HG03045 (cell line): ENCODE data around the gene HLTF.
A peak's percentile ranks its signal among the peaks of the same experiment; 100 is the strongest.

Experiments used
- ATAC-seq: cut with Tn5 transposase; IDR thresholded peaks from one replicate; pipeline ENCODE4 v1.9.1; 2021; ENCODE audit warnings: mild to moderate bottlenecking, moderate library complexity; ENCODE audit not compliant: unreplicated experiment

The HLTF gene

DNA sequence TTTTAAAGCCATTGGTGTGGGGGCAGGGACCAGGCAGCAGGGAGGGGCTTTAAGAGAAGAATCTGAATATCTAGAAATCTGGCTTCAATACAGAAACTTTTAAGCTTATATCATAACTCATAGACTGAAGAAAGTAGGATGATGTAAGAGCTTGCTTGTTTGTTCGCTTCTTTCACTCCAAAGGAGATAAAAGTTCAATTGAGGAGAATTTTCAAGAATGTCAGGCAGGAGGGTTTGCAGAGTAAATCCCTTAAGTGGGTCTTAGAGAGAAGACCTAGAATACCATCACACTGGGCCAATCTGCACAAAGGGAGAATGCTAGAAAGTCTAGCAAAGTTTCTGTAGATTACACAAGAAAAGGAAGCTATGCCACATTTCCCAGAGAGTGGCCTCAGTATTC, 4.1 kb upstream of the HLTF start:
- ATAC-seq, result no peak

DNA sequence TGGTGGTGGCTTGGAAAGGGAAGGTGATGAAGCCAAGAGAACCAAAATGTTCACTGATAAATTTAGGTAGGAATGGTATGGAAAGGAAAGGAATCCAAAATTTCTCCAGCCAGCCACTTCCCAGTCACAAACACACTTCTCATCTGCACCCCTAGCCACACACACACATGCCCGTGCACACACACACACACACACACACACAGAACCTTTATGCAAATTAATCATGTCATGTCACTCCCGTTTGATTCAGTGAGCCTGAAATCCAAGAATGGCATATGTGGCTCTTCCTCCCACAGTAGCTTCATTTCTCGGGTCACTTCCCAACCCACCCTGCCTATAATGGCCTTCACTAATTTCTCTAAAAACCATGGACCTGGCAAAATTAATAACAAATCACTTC, 3.1 kb upstream of the HLTF start:
- ATAC-seq, result no peak

DNA sequence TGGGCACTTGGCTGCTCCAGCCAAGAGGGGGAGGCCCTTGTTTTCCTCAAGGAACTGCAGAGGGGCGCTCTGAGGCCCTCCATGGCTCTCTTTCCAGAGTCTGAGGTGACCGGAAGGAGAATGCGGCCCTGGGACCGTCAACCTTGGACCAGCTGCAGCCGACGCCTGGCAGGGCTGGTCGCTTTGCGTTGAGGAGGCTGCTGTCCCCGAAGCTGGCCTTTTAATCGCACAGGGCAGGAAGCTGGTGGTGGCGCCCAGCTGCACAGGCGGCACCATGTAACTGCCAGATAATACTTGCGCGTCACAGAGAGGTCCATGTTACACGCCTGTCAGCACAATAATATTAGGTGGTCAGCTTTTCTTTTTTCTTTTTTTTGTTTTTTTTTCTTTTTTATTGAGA, 875 bp upstream of the HLTF start:
- no peak for ATAC-seq

DNA sequence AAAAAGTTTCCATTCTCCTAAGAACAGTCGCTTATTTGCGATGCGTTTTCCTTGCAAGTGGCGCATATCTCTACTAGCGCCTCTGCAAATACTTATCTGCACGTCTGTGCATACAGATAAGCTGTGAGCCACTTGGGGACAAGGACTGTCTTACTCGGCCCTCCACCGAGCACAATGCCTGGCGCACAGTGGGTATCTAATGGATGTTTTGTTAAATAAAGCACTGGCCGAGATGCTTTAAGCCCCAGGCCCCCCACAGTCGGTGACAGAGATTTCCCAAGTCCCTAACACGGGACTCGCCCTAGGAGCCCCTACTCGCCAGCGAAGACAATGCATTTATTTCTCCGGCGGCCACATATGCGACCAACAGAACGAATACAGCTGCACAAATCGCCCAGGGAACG, 503 bp downstream of the HLTF start:
- ATAC-seq, result peak; percentile 35

- ATAC-seq, result no peak
Measured at GRCh38 chr3:149081772-149082171, 4.6 kb downstream of the HLTF start.

- no peak for ATAC-seq
Measured at GRCh38 chr3:149080699-149081091, 5.6 kb downstream of the HLTF start.

DNA sequence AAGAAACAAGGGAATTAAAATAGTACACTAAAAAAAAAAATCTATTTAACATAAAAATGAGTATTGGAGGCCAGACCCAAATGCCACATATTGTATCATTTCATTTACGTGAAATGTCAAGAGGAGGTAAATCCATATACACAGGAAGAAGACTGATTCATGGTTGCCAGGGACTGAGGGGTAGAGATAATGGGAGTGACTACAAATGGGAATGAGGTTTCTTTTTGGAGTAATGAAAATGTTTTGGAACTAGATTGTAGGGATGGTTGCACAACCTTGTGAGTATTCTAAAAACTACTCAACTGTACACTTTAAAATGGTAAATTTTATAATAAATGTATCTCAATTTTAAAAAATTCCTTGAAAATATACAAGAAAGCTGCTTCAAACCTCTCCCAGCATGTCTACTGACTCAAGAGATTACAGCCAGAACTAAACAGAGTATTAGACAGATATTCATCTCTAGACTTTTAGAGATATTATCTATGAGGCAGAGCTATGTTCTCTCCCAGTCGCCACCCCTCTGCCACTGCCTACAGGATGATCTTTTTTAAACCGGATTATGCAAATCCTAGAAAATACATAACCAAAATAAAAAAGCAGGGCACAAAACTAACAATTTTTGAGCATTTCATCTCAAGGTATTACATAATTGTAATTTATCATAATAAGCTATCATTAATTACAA, 6.2 kb downstream of the HLTF start:
- no peak for ATAC-seq

DNA sequence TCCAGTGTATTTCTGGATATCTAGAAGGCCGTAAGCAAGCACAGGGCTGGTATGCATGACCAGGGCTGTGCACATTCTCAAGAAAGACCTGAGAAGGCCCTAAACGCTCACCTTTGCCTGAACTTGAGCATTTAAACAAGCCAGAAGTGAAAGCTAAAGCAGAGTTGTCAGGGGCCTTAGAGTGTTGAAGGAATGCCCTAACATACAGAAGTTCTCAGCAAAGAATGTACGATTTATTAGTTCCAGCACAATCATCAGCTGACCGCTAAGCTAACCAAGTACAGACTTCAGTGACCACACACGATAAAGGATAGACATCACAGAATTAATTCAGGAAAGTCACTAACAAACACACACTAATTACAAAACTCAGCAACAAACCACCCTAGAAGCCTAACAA, 8.7 kb downstream of the HLTF start:
- no peak for ATAC-seq

- ATAC-seq, result no peak
Measured at GRCh38 chr3:149067883-149068282, 18.4 kb downstream of the HLTF start.

DNA sequence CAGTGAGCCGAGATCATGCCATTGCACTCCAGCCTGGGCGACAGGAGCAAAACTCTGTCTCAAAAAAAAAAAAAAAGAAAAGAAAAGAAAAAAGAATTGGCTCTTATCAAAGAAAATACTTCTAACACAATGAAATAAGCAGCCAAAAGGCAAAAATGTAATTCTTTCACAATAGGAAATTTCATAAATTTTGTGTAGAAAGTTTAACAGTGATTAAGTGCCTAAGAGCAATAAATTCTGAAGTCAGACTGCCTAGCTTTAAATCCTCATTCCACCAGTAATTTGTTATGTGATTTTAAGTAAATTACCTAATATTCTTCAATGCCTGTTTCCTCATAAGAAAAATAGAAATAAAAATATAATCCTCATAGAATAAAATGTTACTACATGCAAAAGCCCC, 24.6 kb downstream of the HLTF start:
- no peak for ATAC-seq

- peak; percentile 77 for ATAC-seq
Measured at GRCh38 chr3:149058602-149059001, 27.7 kb downstream of the HLTF start.

DNA sequence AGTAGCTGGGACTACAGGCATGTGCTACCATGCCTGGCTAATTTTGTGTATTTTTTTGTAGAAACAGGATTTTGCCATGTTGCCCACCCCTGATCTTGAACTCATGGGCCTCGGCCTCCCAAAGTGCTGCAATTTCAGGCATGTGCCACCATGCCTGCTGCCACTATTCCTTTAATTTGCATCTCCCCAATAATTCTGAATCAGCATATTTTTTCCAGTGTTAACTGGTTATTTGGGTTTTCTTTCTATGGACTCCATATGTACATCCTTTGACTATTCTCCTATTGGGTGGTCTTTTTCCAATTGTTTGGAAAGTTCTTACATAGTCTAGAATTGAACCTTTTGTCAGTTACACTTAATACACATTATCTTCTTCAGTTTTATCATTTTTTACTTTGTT, 28.1 kb downstream of the HLTF start:
- ATAC-seq, result no peak

GRCh38 chr3:149055575-149055974, 30.8 kb downstream of the HLTF start:
- no peak for ATAC-seq

DNA sequence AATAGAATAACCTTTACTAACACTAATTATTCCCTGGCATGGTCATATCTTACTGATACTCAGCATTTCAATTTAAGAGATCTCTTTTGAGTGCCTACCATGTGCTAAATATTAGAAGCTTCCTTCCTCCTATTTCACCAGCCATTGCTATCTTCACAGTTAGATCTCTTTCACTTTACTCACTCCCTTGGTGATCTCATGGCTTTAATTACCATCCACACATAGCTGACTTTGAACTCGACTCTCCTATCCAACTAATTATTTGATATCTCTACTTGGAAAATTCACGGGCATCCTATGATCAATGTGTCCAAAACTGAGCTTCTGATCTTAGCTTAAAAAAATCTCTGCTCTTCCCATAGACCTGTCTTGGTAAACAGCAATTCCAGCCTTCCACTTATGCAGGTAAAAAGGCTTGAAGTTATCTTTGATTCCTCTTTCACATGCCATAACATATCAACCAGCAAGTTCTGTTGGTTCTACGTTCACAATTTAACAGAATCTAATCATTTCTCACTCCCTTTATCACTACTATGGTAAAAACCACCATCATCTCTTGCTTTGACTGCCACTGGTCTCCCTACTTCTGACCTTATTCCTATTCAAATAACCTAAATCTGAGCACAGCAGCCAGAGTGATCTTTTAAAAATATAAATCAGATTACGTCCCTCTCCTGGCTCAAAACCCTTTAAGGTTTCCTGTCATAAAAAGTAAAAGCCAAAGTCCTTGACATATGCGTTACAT, 41.8 kb downstream of the HLTF start:
- ATAC-seq, result no peak

- ATAC-seq, result peak; percentile 85
Measured at GRCh38 chr3:149042789-149043386, 43.4 kb downstream of the HLTF start.

GRCh38 chr3:149038322-149038721, 48.0 kb downstream of the HLTF start:
- no peak for ATAC-seq

DNA sequence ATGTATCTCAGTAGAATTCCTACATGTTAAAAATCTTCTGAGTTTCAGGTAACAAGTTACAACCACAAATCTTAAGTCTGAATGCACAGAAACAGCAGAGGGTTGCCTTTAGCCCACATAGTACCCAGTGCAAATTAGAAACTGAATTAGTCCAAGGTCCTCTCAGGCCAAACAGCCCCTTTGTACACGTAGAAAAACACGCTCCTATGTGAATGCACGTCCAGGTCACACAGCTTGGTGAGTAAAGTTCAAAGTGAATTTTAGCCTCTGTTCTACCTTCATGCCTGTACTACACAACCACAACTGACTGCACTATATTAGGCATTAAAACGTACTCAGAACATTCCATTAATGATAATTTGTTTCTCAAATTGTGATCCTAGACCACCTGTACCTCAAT, 48.6 kb downstream of the HLTF start:
- no peak for ATAC-seq

- no peak for ATAC-seq
Measured at GRCh38 chr3:149031096-149031495, 55.2 kb downstream of the HLTF start.

GRCh38 chr3:149026718-149027117, 59.6 kb downstream of the HLTF start:
- ATAC-seq, result no peak

DNA sequence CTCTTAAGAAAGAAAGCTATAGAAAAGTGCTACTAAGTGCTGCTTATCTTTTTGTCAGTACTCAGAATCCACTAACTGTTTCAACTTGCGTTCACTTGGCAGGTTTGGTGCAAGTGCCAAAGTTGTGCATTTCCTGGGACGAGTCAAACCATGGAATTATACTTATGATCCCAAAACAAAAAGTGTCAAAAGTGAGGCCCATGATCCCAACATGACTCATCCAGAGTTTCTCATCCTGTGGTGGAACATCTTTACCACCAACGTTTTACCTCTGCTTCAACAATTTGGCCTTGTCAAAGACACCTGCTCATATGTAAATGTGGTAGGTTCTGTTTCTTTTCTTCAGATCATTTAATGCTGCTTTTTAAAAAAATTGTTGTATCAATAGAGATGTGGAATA, 62.4 kb downstream of the HLTF start:
- no peak for ATAC-seq

- ATAC-seq, result no peak
Measured at GRCh38 chr3:149021830-149022229, 64.5 kb downstream of the HLTF start.

DNA sequence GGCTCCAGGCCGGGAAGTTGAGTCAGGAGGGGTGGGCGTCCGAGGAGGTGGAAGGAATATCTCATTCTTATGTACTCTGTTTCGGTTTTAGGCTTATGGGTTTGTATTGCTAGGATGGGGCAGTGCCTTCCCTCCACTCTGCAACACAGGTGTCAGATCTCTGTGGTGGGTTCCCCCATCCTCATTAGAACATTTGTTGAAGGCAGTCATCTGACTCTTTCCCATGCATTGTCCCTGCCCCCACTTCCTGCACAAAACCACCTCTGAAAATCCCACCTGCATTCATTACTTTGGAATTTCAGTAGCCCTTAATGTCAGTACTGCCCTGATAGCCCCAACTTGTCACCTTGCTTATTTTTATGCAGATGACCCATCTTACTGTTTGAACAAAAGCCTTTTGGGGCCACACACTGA, 65.5 kb downstream of the HLTF start:
- ATAC-seq, result no peak
